ENCODE data around the gene GTPBP2. TPM values are rescaled to one million over a fixed set of nuclear protein-coding genes. Genes with fewer than 3 reads are reported as not detected.

GTPBP2 gene
- total RNA-seq, 1 experiment from 2014 or later: 72.2 TPM

- Mint-ChIP-seq H3K27me3 (ENCODE audit: low read depth) (no peaks in the 10 kb centered on the region), H3K36me3 (ENCODE audit: insufficient read depth in 1 of 3, low read depth in 3 of 3) (peaks cover 26 to 45% (median 42%) of the 10 kb centered on the region in 3 experiments; a peak in 6 of 7 replicates), H3K4me3 (peak overlapping the region; percentile 96 to 99), H3K4me1 (peaks cover 18 to 19% of the 10 kb centered on the region in 2 experiments), H3K9me3 (no peaks in the 10 kb centered on the region; a peak in 1 of 5 replicates), H3K27ac (peak overlapping the region; percentile 97 to 99 (median 97))
- H2BK20ac ChIP-seq (ENCODE audit: low read depth, low read length, poor library complexity, severe bottlenecking): no peak overlapping the region
- no peak overlapping the region for H3K23ac ChIP-seq (ENCODE audit: insufficient read length, low read depth, low read length)
- H2BK12ac ChIP-seq (ENCODE audit: insufficient read length, low read depth, low read length): no peak overlapping the region
- peak; percentile 75 for DNase-seq
- no peaks in the 10 kb centered on the region for H3K79me2 ChIP-seq (ENCODE audit: insufficient read depth, low read length)
- no peak overlapping the region for H3K56ac ChIP-seq (ENCODE audit: insufficient read length, low read depth, low read length)
- H3K27ac ChIP-seq (ENCODE audit: insufficient read length, low read depth, low read length): no peak overlapping the region
- H4K91ac ChIP-seq (ENCODE audit: insufficient read length, low read depth, low read length): no peak overlapping the region
- no peaks in the 10 kb centered on the region for H3K27me3 ChIP-seq (ENCODE audit: insufficient read depth, low read length)
- H2AK5ac ChIP-seq (ENCODE audit: insufficient read length, low read length): no peak overlapping the region
- no peak overlapping the region for H2BK120ac ChIP-seq (ENCODE audit: low read depth, low read length, poor library complexity, severe bottlenecking)
- H4K20me1 ChIP-seq (ENCODE audit: control insufficient read depth, insufficient read depth, insufficient read length): no peaks in the 10 kb centered on the region
- H3K14ac ChIP-seq (ENCODE audit: insufficient read depth, low read length): peak overlapping the region; percentile 86
- no peak for TF ChIP-seq CTCF (conservative IDR thresholded peaks at IDR 0.05)
- H3K9me3 ChIP-seq (ENCODE audit: control insufficient read depth, low read depth, low read length): no peaks in the 10 kb centered on the region
- no peak overlapping the region for H2BK5ac ChIP-seq (ENCODE audit: insufficient read length, low read length)
- no CpG with 5 or more reads among the region's 25 CpGs for WGBS (ENCODE audit: extremely low coverage, insufficient read length, low lambda C conversion rate)
- H3K4me2 ChIP-seq (ENCODE audit: insufficient read depth, insufficient read length, low read length): peak overlapping the region; percentile 98
- no peak overlapping the region for H2AFZ ChIP-seq (ENCODE audit: low read length)
- H3T11ph ChIP-seq (ENCODE audit: low read length): no peak overlapping the region
- no peaks in the 10 kb centered on the region for H3K4me1 ChIP-seq (ENCODE audit: insufficient read depth, low read length)
- H4K8ac ChIP-seq (replicated peaks; ENCODE audit: insufficient read length, low read depth, low read length): no peak overlapping the region
- peak overlapping the region; percentile 79 for H3K18ac ChIP-seq (ENCODE audit: insufficient read length, low read depth, low read length)
- peak overlapping the region; percentile 85 for H3K9ac ChIP-seq (ENCODE audit: extremely low read depth, insufficient read length, low read length)
- no peak overlapping the region for H2BK15ac ChIP-seq (ENCODE audit: low read depth, low read length)
- peaks cover 8% of the 10 kb centered on the region for H3K23me2 ChIP-seq (ENCODE audit: insufficient read length, low read depth, low read length, poor library complexity, severe bottlenecking)
- H3K79me1 ChIP-seq (ENCODE audit: insufficient read depth, low read depth, low read length, poor library complexity, severe bottlenecking): peaks cover 6% of the 10 kb centered on the region
- no peak overlapping the region for H4K5ac ChIP-seq (ENCODE audit: insufficient read length, low read depth, low read length)
- H3K4ac ChIP-seq (ENCODE audit: low read depth, low read length): no peak overlapping the region
Measured at GRCh38 chr6:43628393-43629103, 516 bp downstream of the GTPBP2 start.
